Spleen (tissue), 7 donors: ENCODE results near the gene TMEM174.

ENCODE experiments used
- CTCF ChIP-seq, 11 experiments: fragments of 200-600 bp in 7 of 11; fragments of 450-650 bp in 4 of 11; sonication (generic) in 4 of 11; IDR thresholded peaks in 8 of 11; conservative IDR thresholded peaks in 3 of 11; 1 replicate in 7 of 11; 2 replicates in 4 of 11; pipeline versions ENCODE4 v1.4.0 to v1.8.0; 2016 to 2021; ENCODE audit warnings: antibody characterized with exemption in 11 of 11, inconsistent platforms in 4 of 11, mild to moderate bottlenecking in 1 of 11
- POLR2A ChIP-seq, 3 donors: fragments of 450-650 bp; IDR thresholded peaks; one replicate each; pipeline ENCODE4 v1.5.1; 2017; ENCODE audit warnings: antibody characterized with exemption in 3 of 3, mild to moderate bottlenecking in 1 of 3
- POLR2AphosphoS5 ChIP-seq, 3 donors: sonication (generic); formaldehyde crosslinking; IDR thresholded peaks; one replicate each; pipeline ENCODE4 v1.5.1; 2017; ENCODE audit warnings: antibody characterized with exemption in 3 of 3
- donor health status: DM: no; HTN: no; CAD: no; lungs with moderate emphysema.
- donor health status: DM: no; HTN: no; CAD: no.
- donor health status: DM: no; HTN: no; CAD: no.

- TF ChIP-seq POLR2AphosphoS5 (IDR thresholded peaks at IDR 0.05) (no peak), CTCF (IDR thresholded peaks at IDR 0.05 in 8 of 11, conservative IDR thresholded peaks at IDR 0.05 in 3 of 11) (no peak), POLR2A (IDR thresholded peaks at IDR 0.05) (no peak)
Observed at GRCh38 chr5:73221726-73222125, 48.7 kb downstream of the TMEM174 start.
